GM10266 (cell line): Measurements from ENCODE around the gene RIOK3.

Experiments
- DNase-seq: peaks from one replicate; pipeline ENCODE4 v3.0.0; 2012; ENCODE audit errors: extremely low spot score
- TF ChIP-seq, protein P1 (sequence below): IDR thresholded peaks from 2 replicates; pipeline ENCODE4 v1.5.1; 2012; ENCODE audit warnings: mild to moderate bottlenecking, low read depth; ENCODE audit not compliant: control insufficient read depth, insufficient read depth; ENCODE audit errors: missing control alignments

RIOK3 gene

DNA sequence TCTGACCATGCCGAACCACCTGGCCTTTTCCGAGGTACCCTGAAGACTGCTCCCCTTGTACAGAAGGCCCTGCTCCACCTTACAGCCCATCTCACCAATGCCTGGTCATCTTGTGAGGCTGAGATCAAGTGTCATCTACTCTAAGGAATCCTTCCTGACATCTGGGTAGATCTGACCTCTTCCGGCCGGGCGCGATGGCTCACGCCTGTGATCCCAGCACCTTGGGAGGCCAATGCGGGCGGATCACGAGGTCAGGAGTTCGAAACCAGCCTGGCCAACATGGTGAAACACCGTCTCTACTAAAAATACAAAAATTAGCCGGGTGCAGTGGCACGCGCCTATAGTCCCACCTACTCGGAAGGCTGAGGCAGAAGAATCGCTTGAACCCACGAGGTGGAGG, 2.1 kb upstream of the RIOK3 start:
- no peak for DNase-seq
- TF ChIP-seq, protein P1, sequence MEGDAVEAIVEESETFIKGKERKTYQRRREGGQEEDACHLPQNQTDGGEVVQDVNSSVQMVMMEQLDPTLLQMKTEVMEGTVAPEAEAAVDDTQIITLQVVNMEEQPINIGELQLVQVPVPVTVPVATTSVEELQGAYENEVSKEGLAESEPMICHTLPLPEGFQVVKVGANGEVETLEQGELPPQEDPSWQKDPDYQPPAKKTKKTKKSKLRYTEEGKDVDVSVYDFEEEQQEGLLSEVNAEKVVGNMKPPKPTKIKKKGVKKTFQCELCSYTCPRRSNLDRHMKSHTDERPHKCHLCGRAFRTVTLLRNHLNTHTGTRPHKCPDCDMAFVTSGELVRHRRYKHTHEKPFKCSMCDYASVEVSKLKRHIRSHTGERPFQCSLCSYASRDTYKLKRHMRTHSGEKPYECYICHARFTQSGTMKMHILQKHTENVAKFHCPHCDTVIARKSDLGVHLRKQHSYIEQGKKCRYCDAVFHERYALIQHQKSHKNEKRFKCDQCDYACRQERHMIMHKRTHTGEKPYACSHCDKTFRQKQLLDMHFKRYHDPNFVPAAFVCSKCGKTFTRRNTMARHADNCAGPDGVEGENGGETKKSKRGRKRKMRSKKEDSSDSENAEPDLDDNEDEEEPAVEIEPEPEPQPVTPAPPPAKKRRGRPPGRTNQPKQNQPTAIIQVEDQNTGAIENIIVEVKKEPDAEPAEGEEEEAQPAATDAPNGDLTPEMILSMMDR = no peak

DNA sequence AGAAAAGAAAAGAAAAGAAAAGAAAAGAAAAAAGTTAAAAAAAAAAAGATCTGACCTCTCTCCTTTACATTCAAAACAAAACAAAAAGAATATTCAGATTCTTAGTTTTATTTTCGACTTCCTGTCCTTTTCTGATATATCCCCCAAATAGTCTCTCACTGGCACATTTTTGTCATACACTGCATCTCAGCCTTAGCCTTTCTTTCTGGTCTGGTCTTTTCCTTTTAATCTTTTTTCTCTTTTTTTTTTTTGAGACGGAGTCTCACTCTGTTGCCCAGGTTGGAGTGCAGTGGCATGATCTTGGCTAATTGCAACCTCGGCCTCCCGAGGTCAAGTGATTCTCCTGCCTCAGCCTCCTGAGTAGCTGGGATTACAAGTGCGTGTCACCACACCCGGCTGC, 1.6 kb upstream of the RIOK3 start:
- TF ChIP-seq, protein P1 = no peak
- peak; percentile 61 for DNase-seq

DNA sequence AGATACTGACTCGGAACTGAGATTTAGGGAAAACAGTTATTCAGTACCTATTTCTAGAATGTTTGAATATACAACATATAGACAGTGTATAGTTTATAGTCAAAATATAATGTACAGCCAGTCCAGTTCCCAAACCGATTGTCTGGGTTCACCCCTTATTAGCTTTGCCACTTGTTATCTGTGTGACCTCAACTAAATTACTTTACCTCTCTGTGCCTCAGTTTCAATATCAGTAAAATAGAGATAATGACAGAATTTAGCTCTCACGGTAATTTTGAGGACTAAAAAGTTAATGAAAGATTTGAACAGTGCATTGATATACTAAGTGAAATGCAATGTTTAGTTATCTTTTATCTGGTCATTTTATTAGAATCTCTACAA, 750 bp upstream of the RIOK3 start:
- TF ChIP-seq, protein P1 = no peak
- DNase-seq = no peak

DNA sequence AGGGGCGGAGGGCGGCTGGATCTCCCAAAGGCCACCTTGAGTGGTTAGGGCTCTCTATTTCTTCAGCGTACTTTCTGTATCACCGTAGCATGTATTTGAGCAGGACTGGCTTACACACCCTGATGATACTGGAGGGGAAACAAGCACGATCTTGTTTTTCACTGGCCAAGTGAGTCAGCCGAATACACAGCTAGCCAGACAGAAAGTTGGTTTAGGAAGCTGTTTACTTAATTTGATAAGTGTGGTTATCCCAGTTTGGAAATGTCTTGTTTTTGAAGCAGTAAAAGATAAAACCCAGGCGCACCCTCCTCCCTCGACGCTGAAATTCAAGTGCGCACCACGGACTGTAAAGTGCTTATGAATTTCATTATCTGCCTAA, 582 bp downstream of the RIOK3 start:
- TF ChIP-seq, protein P1 = no peak
- no peak for DNase-seq

DNA sequence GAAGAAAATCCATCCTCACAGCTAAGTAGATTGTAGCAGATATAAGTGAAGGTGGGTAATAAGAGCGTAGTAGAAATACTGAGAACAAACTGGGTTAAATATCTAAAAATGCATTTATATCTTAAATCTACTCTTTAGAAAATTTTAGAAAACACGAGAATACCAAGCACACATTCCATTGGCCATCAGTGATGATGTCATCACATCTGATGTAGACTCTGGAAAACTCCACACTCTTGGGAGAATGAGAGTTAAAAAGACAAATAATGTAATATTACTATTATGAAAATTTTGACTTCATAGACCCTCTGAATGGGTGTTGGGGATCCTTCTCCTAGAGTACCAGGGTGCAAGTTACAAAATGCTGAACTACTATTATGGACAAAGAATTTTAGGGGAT, 3.7 kb downstream of the RIOK3 start:
- no peak for DNase-seq
- TF ChIP-seq, protein P1 = no peak

DNA sequence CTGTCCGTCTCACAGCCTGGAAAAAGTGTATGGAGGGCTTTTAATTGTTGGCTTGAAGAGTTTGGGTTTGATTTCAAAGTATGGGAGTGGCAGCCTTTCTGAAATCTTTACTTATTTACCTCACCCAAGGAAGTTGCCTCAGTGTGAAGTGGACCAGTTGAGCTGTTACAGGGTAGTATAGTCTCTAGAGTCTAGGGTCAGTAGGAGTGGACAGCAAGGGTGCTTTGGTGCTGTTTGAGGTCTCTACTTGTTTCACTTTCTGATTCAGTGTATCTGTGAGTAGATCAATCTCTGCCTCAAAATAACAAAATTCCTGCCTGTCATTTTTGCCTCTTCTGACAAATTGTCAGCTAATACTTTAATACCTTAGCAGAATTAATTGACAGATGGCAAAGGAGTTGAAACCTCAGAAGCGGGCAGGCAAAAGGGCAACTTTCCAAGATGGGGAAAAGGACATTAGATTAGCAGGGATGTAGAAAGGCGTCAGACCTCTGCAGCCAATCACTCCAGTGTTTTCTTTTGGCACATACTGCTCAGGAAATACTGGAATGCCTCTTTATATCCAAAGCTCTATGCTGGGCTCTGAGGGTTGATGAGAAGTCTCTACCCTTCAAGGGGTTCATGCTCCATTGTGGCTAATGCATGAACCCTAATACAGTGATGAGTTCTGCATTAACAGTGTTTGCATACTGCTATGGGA, 5.9 kb downstream of the RIOK3 start:
- TF ChIP-seq, protein P1 = no peak
- no peak for DNase-seq

DNA sequence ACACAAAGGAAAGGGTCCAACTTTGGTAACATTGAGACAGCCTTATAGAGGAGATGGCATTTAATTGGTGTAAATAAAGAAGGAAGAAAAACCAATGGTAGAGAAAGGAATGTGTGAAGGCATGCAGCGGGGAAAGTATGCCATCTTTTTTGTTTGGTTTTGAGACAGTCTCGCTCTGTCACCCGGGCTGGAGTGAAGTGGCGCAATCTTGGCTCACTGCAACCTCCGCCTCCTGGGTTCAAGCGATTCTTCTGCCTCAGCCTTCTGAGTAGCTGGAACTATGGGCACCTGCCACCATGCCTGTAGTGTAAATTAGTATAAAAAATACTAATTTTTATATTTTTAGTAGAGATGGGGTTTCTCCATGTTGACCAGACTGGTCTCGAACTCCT, 6.4 kb downstream of the RIOK3 start:
- DNase-seq = no peak
- TF ChIP-seq, protein P1 = no peak
